ENCODE results near the gene XXYLT1. TPM values are rescaled to one million over a fixed set of nuclear protein-coding genes. Genes with fewer than 3 reads are reported as not detected.

XXYLT1 gene
- total and polyA plus RNA-seq, 9 of the 15 experiments (the other 6 are each of a cell fraction or from before 2014, with no cell fraction given): 1.9 to 18.9 (median 15.0) TPM

- TF ChIP-seq TFE3 (CRISPR knock-in tag; IDR thresholded peaks at IDR 0.05) (no peak), SRSF7 (optimal IDR thresholded peaks at IDR 0.05; ENCODE audit: low read depth, low read length) (no peak), ZNF224 (CRISPR knock-in tag; IDR thresholded peaks at IDR 0.05) (no peak), TAF7 (tag; IDR thresholded peaks at IDR 0.05) (no peak), NONO (IDR thresholded peaks at IDR 0.05; ENCODE audit: low read depth in 2 of 2, low read length in 1 of 2) (peak; percentile 43 to 77; a peak in 2 of 4 replicates), SAFB (IDR thresholded peaks at IDR 0.05; ENCODE audit: borderline replicate concordance, low read depth, low read length) (0 out of 2 replicates have a peak, but pooled peaks have one; percentile 2), RBM25 (IDR thresholded peaks at IDR 0.05; ENCODE audit: low read depth, low read length, severe bottlenecking) (peak; percentile 77), POLR2A (conservative IDR thresholded peaks at IDR 0.05) (peak; percentile 75), NCOA6 (IDR thresholded peaks at IDR 0.05) (peak; percentile 81; the same call in 1 of the 2 replicates), SIN3A (IDR thresholded peaks at IDR 0.05; ENCODE audit: borderline replicate concordance in 2 of 2, control insufficient read depth in 1 of 2, low read depth in 2 of 2, low read length in 2 of 2) (peak; percentile 56 to 65; a peak in 2 of 4 replicates), RBM14 (IDR thresholded peaks at IDR 0.05; ENCODE audit: borderline replicate concordance, insufficient read depth, low read depth, low read length) (0 out of 2 replicates have a peak, but pooled peaks have one; percentile 27), KLF16 (IDR thresholded peaks at IDR 0.05) (no peak), CTCFL (IDR thresholded peaks at IDR 0.05; ENCODE audit: borderline replicate concordance, insufficient read depth, low read depth, low read length, poor library complexity, severe bottlenecking) (peak; percentile 94), ZNF280B (CRISPR knock-in tag; IDR thresholded peaks at IDR 0.05) (no peak), E2F8 (IDR thresholded peaks at IDR 0.05; ENCODE audit: low read depth, partially characterized antibody) (no peak), HMGN3 (IDR thresholded peaks at IDR 0.05; ENCODE audit: borderline replicate concordance, extremely low read depth, insufficient read length, low read depth, low read length) (peak; percentile 84), TOE1 (IDR thresholded peaks at IDR 0.05; ENCODE audit: borderline replicate concordance) (peak; percentile 88; the same call in 1 of the 2 replicates), TOE1 (CRISPR knock-in tag; IDR thresholded peaks at IDR 0.05; ENCODE audit: borderline replicate concordance, low read depth) (no peak), SP2 (IDR thresholded peaks at IDR 0.05; ENCODE audit: extremely low read depth, low read depth, low read length, poor library complexity, severe bottlenecking) (no peak)
Observed at GRCh38 chr3:195270817-195271409, at the start of gene XXYLT1 (continued).

Measured in K562 (cell line).